Activated CD8-positive, alpha-beta memory T cell treated with anti-CD3 and anti-CD28 coated beads, Interleukin-2, amount 50 U/mL, for 4 hours (primary cell): ENCODE measurements around the gene FARS2.

Experiments
- DNase-seq: peaks from one replicate; pipeline ENCODE4 v3.0.0-alpha.2; 2020

FARS2 gene

DNA sequence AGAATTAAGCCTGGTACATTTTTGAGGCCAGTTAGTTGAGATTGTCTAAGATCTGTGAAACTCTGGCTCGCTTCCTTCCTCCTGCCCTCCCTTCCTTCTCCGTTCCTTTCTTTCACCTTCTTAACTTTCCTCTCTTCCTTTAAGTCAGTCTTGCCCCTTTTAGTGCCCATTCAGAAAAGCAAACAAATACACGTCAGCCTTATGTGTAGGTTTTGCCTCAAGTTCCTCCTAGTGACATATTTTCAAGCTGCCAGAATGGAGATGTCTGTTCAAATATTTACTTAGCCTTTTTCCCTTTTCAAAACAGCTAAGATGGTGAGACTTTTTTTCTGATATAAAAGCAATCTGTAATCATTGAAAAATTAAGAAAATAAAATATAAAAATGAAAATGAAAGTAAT lies 178.4 kb downstream of the FARS2 start:
- DNase-seq = no peak

DNA sequence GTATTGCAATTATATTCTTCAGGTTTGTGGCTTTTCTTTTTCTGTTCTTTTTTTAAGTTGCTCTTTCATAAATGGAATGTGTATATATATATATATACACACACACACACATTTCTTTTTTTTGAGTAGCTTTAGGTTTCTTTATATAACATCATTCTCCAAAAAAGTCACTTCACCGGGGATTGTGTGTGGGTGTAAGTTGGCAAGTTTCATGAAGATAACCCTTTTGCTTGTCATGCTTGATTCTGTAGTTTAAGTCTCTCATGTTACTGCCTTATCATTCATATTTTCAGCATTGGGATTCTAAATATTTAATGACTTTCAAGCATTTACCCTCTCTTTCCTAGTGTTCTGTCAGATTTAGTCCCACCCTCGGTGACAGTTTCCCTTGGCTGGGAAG lies 181.0 kb downstream of the FARS2 start:
- no peak for DNase-seq

DNA sequence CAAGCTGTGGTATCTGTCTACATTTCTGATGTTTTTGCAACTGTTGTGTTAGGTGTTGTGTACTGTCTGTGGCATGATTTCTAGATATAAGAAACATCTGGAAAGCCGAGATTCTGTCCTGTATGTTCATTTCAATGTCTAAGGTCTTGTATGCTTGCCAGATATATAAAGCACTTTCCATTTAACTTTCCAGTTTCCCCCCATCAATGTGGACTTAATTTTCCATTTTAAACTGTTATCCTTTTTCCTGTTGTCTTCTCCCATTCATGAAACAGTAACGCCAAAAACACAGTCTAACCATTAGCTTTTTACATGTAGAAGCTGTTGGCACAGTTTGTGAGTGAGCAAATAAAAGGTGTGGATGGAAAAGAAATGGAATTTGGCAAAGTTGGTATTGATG lies 181.6 kb downstream of the FARS2 start:
- no peak for DNase-seq

DNA sequence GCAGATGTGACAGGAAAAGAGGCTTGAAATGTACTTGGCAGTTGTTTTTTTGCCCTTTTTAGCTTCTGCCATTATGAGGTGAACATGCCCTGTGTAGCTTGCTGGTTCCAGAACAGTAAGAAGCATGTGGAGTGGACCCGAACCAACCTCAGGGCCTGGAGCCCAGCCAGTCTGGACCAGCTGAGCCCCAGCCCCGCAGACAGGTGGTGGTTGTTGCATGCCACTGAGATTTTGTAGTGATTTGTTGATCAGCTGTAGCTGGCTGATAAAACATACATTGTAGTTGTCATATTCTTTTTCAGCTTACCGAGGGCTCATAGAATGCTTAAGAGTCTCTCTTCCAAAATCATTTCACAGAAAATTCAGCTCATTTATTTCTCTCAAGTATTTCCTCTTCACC lies 182.2 kb downstream of the FARS2 start:
- no peak for DNase-seq

DNA sequence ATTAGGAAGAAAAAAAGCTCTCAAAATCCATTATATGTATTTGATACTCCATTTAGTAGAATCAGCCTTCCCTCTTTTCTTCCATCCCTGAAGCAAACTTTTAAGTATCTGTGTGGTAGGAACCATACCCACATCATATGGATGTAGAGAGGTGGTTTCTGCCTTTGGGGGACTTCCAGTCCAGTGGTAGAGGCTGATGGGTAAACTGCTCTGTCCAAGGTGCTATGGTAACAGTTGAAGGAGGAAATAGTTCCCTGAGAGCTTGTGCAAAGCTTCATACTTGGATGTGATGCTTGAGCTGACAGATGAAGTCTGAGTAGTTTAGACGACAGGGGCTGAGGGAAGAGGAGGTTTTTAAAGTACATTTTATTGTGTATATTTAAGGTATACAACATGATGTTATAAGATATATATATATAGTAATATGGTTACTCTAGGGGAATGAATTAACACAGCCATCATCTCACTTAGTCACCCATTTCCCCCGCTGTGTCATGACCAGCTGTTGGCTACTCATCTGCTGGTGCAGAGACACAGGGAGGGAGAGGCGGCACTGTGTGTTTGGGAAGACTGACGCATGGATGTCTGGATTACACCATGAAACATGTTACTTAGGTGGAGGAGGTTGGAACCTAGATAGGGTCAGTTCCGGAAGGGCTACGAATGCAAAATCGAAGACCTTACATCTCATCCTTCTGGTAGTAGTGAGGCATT lies 185.2 kb downstream of the FARS2 start:
- no peak for DNase-seq

DNA sequence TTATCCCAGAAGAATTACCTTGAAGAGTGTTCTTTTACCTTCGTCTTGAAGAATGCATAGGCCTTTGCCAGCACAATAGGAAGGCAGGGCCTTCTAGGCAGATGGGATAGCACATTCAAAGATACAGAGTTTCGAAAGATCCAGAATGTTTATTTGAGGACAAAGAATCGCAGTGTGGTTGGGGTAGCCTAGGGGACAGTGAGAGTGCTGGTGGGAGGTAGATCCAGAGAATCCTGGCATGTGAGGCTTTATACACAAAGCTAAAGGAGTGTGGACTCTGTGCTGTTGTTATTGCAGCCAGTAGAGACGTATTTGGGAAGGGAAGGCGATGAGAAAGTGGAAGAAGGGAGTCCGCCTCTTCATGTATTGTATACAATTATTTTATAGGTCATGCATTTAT lies 186.6 kb downstream of the FARS2 start:
- no peak for DNase-seq

DNA sequence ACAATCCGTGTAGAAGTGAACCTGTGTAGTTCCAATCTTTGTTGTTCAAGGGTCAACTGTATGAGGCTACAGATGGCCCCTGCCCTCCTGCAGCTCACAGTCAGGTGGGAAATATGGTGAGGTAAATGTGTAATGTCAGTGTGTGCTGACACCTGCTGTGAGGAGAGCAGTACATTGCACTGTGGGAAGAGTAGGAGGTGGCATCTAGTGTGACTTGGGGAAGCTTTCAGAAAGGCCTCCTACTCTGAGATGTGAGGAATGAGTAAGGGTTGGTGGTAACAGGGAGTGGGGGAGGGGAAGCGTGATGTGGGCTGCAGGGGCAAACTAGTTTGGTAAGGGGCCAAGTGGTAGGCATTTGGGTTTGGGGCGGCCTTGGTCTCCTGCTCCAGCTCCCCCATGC lies 188.8 kb downstream of the FARS2 start:
- no peak for DNase-seq

DNA sequence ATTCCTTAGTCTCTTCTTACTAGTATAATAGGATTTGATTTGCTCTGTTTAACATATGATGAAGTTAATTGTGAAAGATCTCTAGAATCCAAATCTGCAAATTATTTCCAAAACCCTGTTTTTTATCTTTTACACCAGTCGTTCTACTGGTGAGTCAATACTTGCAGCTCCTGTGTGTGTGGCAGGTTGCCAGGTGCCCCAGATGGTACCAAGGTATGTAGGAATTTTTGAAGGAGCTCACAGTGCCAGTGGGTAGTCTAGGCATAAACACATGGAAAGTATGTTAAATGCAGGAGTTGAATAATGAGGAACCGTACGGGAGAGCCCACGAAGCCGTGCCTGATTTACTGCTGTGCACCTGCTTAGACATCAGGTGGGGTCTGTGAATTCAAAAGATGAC lies 192.2 kb downstream of the FARS2 start:
- no peak for DNase-seq

DNA sequence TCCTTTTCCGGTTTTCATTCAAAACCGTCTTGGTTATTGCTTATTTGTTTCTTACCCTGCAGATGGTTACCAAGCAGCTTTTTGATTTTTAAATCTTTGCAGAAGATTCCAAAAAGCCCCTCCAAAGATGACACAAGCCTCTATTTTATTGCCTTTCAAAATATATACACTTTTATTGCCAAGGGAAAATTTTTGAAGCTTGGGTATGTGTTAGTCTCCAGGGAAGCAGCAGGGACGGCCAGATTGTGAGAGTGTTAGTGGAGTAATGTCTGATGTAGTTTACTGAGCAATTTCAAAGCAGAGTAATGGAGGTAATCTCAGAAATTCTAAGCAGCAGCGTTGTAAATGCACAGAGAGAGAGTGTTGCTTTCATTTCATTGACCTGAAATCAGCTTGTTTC lies 193.8 kb downstream of the FARS2 start:
- DNase-seq = no peak

DNA sequence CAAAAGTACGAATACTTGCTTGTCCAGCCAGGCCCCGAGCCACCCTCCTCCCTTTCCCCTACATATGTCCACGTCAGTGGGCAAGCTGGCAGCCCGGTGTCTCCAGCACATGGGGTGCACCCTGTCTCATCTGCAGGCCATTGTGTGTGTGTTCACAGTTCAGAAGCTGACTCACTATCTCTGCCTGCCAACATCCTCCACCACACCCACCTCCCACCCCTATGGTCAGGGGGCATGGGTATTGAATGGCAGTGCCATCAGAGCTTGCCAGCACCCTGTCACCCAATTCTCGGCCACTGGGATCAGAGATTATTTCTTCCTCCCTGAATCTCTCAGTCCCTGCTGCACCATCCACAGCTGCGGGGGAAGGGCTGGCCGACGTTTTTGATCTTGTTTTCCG lies 195.7 kb downstream of the FARS2 start:
- no peak for DNase-seq

DNA sequence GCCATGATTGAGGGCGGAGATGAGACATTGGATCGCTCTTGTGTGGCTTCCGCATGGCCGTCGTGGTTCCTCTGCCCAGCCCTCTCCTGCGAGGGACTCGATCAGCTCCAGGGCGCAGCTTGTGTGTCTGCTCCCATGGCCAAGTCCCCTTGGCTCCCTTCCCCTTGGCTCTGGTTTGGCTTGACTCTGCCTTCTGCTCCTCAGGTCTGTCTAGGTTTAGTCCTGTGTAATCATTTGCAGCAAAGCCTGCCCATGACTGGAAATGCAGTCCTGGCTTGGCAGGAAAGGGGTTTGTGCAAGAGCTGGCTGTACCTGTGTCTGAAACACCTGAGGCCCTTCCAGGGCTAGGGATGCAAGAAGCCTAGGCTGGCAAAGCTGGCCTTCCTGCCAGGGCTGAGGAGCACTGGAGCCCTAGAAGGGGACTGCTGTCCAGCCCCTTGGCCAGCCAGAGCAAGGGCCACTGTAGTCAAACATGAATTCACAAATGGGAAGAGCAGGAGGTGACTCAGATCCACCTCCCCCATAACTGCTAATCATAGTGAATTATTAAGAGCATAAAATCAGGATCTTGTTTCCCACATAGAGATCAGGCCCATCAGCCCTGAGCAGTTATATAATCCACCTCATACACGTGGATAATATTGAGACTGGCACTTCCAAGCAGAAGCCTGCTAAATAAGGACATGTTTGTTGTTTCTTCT lies 196.8 kb downstream of the FARS2 start:
- no peak for DNase-seq

DNA sequence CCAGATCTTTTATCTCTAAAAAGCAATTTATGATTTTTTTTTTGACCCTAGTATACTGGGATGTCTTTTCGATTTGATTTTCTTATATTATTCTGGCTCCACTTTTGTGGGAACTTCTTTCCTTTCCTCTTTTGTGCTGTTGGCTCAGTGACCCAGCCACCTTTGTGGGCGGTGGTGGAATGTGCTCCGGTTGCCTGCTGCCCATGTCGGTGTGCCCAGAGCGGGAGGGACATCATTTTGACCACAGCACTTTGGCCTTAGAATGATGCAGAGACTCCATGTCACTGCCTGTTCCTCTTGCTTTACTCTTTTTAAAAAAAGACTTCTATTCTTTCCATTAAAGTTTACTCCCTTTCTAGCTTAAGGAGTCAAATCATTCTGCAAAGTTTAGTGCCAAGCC lies 198.0 kb downstream of the FARS2 start:
- DNase-seq = no peak

DNA sequence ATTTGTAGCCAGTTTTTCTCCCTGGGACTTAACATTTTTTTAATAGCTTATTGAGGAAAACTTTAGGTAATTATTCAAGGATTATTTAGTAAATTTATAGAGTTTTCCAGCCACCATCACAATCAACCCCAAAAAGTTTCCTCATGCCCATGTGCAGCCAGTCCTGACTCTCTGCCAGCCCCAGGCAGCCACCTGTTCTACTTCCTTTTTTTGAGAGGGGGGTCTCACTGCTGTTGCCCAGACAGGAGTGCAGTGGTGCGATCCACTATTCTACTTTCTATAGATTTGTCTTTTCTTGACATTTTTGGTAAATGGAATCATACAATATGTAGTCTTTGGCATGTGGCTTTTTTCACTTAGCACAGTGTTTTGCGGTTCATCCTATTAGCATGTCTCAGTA lies 200.1 kb downstream of the FARS2 start:
- no peak for DNase-seq

DNA sequence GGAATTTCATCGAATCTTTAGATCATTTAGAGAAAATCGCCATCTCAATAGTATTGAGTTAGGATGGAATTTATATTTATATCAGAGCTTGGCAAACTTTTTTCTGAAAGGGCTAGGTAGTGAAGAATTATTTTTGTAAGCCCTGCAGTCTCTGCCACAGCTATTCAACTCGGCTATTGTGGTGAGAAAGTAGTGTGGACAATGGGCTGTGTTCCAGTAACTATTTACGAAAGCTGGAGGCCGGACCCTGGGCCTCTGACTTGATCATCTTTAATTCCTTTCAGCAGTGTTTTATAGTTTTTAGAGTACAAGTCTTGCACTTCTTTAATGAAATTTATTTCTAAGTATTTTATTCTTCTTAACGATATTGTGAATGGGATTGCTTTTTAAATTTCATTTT lies 201.5 kb downstream of the FARS2 start:
- DNase-seq = no peak

DNA sequence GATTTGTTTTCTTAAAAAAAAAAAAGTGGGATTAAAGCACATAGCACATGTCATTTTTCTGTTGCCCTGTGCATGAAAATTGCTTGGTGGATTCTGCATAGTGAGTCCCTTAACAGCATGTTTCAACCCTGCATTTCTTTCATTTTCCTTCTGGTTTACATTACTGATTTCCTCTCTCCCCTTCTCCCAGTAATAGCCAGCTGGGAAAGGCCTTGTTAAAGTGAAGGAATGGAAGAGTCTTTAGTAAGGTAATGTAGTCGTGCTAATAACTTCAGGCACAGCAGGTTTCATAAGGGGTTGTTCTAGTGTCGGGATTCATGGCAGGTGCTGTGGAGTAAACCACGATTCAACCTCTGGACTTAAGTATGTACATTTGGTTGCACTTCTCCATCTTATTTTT lies 202.4 kb downstream of the FARS2 start:
- DNase-seq = no peak

DNA sequence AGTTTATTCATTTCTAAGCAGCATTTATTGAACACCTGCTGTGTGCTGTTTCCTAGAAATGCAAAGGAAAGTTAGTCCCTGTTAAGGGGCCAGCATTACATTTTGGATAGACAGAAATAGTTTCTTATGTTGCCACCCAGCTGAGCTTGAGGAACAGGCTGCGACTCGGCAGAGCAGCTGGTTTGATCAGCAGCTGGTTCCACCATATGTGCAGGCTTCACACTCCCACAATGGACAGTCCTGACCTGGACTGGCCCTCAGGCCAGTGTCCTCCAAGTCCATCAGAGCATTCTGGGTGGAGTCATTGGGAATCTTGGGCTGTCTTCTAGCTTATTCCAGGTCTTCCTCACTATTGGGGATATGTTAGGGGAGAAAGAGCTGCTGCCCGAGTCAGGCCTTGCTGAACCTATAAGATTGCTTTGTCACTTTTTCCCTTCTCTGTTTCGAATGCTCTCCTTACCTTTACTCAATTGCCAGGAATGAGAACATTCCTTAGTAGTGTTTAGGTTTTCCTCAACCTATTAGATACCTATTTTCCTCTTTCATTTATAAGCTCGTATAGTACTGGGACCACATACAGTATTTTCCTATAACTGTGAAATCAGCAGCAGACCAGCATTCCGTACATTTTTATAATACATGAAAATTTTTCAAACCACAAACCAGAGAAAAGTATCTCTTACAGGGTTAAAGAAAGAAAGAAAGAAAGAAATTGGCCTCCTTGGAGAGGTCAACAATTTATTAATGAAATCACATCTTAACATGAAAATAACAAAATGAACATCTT lies 203.0 kb downstream of the FARS2 start:
- no peak for DNase-seq

DNA sequence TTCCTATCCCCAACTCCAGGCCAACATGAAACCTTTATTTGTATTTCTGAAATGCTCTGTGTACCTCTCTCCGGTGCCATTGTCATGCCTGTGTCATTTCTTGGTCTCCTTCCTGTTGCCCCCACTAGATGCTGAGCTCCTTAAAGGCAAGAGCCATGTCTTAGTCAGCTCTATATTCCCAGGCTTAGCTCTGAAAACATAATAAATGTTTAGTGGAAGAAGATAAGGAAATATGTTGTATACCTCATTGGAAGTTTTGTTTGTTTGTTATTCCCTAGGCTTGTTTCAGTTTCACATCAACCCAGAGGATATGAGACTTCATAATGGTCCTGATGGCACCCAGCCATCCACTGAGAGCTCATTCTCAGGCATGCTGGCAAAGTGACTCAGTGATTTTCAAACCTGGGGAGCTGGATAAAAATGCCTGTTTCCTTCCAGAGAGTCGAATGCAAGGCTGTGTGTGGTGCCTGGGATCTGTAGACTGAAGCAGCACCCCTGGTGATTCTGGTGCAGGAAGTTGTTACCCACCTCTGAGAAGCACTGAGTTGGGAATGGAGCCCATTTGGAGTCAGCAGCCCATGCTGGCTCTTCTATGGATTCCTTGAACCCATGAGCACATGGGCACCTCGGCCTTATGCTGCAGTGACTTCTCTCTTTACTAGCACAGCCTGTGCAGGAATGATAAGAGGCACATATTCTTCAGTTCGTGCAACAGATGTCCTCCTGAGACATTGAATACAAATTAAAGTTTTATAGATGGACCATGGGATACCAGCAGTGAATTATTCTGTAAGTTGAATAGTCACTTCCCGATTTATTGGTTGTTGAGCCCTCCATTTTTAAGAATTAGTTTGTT lies 205.2 kb downstream of the FARS2 start:
- DNase-seq = no peak

DNA sequence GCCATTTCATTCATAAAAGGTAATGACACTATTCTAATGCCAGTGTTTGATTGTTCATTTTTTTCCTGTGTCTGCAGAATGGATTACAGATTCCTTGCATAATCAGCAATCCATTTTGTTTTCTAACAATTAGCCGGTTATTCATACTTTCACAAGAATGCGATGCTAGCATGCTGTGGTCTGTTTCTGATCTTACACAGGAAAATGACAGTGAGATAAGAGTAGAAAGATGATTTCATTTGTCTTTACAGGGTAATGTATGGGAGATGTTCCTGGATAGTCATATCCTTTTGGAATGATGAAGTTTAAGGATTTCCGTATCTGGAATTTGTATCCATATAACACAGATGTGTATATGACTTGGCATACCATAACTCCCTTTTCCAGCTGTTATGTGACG lies 207.3 kb downstream of the FARS2 start:
- no peak for DNase-seq

DNA sequence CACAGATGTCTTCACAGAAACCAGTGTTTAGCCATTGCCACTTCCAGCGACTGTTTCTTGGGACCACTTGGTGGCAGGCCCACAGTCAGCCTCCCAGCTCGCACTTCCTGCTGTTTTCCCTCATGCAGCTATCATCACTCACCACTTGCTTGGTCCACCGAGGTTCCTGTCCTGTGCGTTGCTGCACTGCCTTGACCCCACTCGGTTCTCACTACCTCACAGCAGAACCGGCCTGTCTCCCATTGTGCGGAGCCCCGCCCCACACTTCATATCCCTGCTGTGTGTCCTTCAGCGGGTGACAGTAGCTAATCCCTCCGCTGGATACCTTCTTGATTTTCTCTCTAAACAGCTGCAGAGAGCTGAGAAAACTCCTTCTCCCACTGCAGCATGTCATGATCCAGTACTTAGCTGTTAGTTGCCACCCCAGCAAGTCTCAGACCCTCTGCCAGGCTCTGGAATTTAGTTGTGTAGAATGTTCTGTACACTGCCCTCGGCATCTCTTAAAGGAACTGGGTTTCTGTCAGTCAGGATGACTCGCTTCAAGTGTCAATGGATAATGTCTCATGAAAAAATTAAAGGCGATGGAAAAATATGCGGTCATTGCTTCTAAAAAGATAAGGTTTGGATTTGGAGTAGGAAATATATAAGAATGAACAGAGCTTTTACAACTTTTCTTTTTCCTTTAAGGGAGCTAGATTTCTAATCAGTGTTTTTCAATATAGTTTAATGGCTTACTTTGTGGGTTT lies 208.0 kb downstream of the FARS2 start:
- no peak for DNase-seq

DNA sequence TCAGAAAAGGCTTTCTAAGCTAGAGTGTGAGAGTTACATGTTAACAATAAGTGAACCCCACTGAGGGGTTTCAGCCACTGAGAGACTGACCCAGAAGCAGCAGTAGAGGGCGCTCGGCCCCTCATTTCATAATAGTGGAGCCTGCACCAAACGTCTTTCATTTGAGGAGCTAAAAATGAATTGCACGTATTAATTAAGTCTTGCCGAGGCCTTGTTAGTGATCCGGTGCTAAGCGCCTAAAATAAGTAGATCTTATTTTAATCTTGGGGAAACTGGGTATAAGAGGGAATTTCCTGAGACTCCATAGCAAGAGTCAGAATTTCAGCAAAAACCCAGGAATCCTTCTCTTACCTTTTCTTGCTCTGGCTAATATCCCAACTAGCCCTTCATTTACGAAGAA lies 209.7 kb downstream of the FARS2 start:
- peak; percentile 53 for DNase-seq

DNA sequence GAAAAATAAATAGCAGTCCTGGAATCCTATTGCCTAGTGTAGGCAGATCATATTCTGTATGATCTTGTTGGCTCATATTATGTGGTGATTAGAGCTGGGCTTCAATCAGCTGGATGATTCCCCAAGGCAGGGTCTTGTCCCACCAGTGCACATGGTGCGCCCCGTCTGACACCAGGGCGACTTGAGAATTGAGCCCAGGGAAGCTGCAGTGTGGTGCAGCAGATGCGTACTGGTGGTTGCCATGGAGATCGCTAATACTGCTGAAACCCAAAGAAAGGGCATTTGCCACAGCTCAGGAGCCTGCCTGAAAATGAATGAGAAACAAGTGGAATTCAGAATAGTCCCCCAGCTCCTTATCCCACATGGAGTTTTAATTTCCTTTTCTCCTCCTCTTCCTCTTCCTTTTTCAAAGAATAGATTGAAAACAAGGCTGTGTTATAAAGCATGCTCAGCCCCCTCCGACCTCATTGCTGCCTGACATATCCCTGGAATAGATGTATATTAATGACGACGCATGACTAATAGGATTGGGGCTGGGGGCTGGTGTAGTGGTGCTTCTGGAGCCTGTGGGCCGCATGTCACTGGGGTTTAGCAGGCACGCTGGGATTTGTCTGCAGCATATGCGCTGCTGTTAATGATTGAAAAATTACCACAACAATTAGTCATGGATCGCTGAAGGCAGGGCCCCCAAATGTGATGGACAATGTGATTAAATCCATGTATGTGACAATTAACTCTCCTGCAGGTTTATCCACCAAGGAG lies 210.5 kb downstream of the FARS2 start:
- DNase-seq = no peak

DNA sequence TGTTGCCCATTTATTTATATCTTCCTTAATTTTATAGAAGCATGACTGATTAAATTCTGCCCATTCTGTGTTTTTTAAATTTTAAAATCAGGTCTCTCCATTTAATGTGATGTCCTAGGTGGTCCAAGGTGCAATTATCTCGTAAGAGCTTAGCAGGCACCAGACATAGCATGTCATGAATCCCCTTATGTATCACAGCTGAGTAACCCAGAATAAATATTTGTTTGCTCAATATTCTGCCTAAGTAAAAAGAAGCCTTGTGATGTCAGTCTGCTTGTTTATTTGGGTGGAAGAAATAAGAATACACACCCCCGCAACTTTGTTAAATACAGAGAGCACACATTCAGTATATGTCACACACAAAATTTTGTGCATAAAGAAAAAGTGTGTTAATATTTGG lies 211.3 kb downstream of the FARS2 start:
- no peak for DNase-seq
